HG03442 (cell line): ENCODE results near the gene P3H3.

Source experiments
- ATAC-seq: cut with Tn5 transposase; IDR thresholded peaks from one replicate; pipeline ENCODE4 v1.9.1; 2021; ENCODE audit warnings: mild to moderate bottlenecking, moderate library complexity; ENCODE audit not compliant: unreplicated experiment

The P3H3 gene

DNA sequence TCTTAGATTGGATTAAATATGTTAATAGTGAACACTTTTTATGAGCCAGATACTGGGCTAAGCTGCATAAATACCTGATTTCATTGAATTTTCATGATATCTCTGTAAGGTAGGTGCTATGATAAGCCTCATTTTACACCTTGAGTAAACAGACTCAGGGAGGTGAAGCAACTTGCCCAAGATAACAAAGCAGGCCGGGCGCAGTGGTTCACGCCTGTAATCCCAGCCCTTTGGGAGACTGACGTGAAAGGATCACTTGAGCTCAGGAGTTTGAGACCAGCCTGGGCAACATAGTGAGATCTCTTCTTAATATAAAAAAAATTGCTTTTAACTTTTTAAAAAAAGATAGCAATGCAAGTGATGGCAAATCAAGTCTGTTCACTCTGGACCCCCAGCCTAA lies 13.9 kb downstream of the P3H3 start:
- no peak for ATAC-seq

- ATAC-seq: no peak
These were observed 15.1 kb downstream of the P3H3 start for GRCh38 chr12:6843118-6843902.

- ATAC-seq: no peak
These were observed 17.2 kb downstream of the P3H3 start for GRCh38 chr12:6845395-6845794.

- no peak for ATAC-seq
These were observed 18.2 kb downstream of the P3H3 start for GRCh38 chr12:6846316-6846869.

DNA sequence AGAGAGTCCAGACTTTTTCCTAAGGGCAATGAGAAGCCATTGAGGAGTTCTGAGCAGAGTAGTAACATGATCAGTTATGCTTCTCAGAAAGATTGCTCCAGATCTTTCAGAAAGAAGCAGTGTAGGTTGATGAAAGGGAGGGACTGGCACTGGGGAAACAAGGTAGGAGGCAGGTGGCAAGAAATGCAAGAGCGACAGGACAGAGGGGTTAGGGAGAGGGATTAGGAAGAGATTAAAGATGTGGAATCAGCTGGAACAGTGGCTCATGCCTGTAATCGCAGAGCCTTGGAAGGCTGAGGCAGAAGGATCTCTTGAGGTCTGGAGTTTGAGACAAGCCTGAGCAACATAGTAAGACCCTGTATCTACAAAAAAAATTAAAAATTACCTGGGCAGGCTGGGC lies 19.5 kb downstream of the P3H3 start:
- no peak for ATAC-seq

GRCh38 chr12:6849427-6849826 lies 21.2 kb downstream of the P3H3 start:
- no peak for ATAC-seq

- no peak for ATAC-seq
These were observed 21.9 kb downstream of the P3H3 start for GRCh38 chr12:6849976-6850560.

GRCh38 chr12:6850796-6851152 lies 22.6 kb downstream of the P3H3 start:
- no peak for ATAC-seq

GRCh38 chr12:6851153-6851920 lies 23.1 kb downstream of the P3H3 start, which contains the start of gene CDCA3:
Gene CDCA3 (minus strand): TSS chr12:6851286. CDS start chr12:6850952, 334 bp downstream.
- ATAC-seq: peak; percentile 48

DNA sequence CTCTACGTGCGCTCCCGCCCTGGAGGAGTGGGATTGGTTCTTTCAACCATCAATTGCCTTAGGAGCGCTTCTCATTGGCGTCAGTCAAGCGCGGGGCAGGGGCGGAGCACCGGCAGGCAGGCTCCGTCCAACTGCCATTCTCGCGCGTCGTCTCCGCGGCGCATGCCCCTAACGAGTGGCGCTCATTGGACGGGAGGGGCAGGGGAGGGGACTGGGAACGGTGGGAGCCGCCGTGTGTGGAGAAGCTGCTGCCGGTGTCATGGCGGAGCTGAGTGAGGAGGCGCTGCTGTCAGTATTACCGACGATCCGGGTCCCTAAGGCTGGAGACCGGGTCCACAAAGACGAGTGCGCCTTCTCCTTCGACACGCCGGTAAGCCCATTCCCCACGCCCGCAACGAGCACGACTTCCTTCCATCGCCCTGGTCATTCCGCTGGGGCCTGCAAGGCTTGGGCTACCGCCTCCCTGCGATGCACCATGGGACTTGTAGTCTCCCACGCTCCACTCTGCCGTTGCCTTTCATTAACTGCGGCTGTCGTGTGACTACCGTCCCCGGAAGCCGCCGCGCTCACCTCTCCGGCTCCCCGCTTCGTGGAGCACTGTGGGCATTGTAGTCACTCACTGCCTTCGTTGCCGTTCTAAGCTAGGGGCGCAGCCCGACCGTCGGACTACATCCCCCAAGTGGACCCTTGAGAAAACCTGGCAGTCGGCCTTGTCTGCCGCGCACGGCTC lies 23.9 kb downstream of the P3H3 start, which contains the start of gene USP5:
USP5 (plus strand) TSS at position 230 of the 730 bp plus-strand sequence; CDS start at position 260, 30 bp downstream.
- ATAC-seq: peak; percentile 80

GRCh38 chr12:6852651-6853354 lies 24.6 kb downstream of the P3H3 start:
- no peak for ATAC-seq

DNA sequence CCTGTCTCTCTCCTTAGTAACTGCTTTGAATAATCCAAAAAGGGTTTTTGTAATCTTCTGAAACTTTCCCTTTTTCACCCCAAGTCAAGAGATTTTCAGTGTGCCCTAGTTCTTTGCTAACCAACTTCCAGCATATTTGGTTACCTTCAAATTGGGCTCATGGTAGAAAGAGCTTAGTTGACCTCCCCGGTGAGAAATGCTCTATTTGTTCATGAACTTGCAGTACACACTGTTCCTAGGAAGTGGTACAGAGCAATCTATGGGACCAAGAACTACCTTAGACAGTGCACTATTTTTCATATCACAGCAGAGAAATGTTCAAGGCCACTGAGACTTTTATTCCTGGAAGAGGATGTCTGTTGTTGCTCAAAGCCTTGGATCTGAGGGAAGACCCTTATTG lies 25.4 kb downstream of the P3H3 start:
- no peak for ATAC-seq

DNA sequence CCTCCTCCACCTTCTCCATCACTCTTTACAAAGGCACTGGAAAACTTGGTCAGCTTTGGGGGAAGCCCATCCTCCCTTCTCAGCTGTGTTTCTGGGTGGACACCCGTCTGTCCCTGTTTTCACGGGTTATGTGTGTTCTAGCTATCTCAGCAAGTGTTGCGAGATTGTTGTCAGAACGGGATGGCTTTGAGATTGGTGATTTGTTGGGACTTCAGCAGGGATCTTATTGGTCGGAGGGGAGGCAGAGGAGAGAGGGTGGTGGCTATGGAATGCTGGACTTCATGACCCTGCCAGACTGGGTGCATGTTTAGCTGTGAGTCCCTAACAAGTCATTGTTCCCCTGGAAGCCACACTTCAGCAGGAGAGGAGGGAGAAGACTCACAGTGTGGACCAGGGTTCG lies 25.8 kb downstream of the P3H3 start:
- no peak for ATAC-seq

GRCh38 chr12:6855322-6855721 lies 27.1 kb downstream of the P3H3 start:
- ATAC-seq: no peak

GRCh38 chr12:6858799-6859198 lies 30.6 kb downstream of the P3H3 start:
- no peak for ATAC-seq

GRCh38 chr12:6860116-6860515 lies 31.9 kb downstream of the P3H3 start:
- no peak for ATAC-seq

- no peak for ATAC-seq
These were observed 32.7 kb downstream of the P3H3 start for GRCh38 chr12:6860942-6861341.

DNA sequence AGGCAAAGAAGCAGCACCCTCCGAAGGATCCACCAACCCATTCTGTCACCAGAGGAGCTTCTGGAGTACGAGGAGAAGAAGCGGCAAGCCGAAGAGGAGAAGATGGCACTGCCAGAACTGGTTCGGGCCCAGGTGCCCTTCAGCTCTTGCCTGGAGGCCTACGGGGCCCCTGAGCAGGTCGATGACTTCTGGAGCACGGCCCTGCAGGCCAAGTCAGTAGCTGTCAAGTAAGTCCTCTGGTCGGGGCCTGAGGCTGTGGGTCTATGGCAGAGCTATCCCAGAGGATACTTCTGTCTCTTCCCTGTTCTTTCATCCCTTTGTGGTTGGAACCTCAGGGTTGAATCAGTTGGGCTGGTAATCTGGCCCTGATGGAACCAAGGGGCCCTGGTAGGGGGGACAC lies 33.2 kb downstream of the P3H3 start:
- ATAC-seq: no peak

DNA sequence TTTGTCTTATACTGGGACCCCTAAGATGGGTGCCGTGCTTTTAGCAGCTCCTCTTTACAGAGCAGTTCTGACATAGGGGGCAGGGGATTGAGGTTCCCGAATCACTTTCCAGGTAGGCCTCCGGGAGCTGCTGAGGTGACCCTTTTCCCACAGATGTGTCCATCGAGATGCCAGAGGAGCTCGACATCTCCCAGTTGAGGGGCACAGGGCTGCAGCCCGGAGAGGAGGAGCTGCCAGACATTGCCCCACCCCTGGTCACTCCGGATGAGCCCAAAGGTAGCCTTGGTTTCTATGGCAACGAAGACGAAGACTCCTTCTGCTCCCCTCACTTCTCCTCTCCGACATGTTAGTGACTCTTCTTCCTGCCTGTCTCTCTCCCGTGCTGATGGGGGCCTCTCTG lies 34.8 kb downstream of the P3H3 start:
- no peak for ATAC-seq
